GM12872 (cell line): ENCODE data around the gene TRIP4.

Experiments used
- TF ChIP-seq, protein P1 (sequence below): IDR thresholded peaks from 3 replicates; pipeline ENCODE4 v1.5.1; 2011; ENCODE audit warnings: low read depth, mild to moderate bottlenecking, low read length, moderate library complexity; ENCODE audit not compliant: insufficient read depth

Gene TRIP4

DNA sequence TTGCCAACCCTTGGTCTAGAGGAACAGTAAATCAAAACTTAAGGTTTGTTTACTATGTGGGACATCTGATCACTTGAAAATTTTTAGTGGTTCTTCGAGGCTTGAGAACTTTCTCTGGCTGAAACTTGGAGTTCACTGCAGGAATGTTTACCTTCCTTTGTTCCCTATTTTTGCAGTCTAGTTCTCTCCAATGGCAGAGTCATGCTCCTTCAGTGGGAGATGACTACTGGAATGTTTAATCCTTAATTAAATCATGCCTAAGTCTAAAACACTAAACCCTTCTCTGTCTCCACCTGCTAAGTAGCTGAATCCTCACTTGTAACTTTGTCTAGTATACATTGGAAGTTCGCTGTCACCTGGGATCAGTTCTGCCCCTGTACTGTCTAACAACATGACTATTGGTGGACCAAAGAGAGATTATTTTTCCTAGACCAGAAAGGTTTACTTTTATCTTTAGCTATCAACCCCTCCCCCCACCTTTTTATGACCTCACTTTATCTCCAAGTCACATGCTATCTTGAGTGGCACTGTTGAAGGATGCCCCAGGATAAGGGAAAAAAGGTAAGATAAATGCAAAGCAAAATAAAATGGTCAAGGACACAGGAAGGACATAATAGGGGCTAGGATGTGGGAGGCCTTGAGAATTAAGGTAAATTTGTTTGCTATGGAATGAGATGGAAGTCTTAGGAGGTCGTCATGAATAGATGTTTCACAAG, 71.6 kb downstream of the TRIP4 start:
- TF ChIP-seq, protein P1, sequence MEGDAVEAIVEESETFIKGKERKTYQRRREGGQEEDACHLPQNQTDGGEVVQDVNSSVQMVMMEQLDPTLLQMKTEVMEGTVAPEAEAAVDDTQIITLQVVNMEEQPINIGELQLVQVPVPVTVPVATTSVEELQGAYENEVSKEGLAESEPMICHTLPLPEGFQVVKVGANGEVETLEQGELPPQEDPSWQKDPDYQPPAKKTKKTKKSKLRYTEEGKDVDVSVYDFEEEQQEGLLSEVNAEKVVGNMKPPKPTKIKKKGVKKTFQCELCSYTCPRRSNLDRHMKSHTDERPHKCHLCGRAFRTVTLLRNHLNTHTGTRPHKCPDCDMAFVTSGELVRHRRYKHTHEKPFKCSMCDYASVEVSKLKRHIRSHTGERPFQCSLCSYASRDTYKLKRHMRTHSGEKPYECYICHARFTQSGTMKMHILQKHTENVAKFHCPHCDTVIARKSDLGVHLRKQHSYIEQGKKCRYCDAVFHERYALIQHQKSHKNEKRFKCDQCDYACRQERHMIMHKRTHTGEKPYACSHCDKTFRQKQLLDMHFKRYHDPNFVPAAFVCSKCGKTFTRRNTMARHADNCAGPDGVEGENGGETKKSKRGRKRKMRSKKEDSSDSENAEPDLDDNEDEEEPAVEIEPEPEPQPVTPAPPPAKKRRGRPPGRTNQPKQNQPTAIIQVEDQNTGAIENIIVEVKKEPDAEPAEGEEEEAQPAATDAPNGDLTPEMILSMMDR = no peak

DNA sequence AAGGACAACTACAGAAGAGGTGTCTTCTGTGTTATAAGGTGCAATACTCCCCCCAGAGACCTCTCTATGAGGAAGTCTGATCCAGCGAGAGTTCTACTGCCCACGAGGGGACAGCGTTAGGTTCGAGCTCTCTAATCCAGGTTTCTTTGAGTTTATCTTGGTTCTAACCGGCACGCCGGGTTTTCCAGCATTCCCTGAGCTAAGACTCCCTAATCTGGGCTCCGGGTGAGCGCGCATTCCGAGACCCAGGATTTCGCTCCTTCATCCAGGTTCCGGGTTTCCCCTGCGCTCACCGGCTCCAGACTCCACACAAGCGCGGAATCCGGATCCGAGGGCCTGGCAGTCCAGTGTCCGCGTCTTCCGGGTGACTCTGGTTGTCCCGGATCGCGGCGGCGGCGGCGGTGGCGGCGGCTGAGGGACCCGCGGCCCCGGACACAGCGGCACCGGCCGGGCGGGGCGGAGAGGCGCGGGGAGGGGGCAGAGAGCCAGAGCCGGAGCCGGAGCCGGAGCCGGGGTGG, 72.6 kb downstream of the TRIP4 start, which contains the start of gene ZNF609:
TSS of gene ZNF609 (plus strand) at position 373 of the 518 bp plus-strand sequence. CDS start 38,842 bp downstream, outside the sequence.
- TF ChIP-seq, protein P1 = no peak

DNA sequence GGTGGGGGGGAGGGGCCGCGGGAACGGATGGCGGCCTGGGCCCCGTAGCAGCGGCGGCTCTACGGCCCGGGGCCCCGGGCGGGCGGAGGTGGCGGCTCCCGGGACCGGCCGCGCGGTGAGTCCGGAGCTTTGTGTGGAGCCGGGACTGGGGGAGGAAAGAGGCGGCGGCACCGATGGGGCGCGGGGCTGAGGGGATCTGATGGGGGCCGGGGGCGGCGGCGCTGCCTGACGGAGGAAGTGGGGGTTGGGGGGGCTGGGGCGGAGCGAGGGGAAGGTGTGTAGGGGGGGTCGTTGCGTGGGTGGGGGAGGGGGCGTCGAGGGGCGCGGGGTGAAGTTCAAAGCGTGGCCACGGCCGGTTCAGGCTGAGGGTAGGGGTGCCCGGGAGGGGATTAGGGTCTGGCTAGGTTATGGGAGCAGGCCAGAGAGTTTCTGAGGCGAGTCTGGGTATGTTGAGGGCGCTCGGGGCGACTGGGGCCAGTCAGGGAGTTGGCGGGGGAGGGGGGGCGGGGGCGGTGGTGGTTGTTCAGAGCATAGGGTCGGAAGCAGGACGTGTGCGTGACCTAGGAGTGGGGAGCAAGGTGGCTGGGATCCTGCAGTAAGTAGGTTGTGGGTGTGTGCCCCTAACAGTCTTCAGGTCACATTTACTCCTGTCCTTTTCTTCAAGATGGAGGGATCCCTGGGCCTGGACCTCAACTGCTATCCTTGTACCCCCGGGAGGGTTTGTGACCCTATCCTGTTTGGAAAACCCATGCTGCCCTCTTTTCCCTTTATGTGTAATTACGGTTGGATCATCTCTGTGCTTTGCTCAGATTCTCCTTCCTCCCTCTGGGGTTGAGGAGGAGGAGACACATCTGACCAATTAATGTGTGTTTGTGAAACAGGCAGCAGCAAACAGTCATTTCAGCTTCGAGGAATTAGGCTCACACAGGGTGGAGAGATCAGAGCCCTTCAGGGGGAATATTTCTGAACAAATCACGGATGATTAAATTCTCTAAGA, 73.4 kb downstream of the TRIP4 start:
- TF ChIP-seq, protein P1 = no peak

DNA sequence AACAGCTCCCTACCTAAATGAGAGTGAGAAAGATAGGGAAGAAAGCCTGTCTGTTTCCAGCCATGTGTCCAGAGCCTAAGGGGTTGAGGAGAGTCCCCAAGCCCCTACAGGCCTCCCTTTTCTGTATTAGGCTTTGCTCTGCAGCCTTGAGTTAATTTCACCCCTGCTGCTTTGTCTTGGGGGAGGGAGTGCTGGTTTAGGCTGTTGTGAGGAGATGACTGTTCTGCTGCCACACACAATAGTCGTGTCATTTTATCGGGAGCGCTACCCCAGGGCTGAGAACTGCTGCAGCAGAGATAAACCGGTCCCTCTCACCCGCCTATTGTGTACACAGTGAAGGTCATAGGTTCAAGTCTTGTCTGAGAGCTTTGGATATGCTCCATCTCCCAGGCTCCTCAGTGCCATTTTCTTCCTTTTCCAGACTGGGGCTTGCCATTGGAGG, 74.1 kb downstream of the TRIP4 start:
- TF ChIP-seq, protein P1 = no peak

DNA sequence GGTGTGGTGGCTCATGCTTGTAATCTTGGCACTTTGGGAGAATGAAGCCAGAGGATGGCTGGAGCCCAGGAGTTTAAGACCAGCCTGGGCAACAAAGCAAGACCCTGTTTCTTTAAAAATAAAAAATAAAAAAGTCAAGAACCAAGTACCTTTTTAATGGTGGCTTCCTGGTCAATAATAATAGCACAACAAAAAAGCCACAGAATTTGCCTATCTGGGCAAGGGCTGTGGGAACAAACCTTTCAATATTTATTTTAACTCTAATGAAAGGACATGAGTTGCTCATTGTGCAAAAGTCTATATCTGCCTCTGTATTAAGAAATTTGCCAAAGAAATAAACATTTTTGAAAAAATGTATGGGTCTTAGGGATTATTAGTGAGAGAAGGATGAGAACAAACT, 74.9 kb downstream of the TRIP4 start:
- TF ChIP-seq, protein P1 = no peak

DNA sequence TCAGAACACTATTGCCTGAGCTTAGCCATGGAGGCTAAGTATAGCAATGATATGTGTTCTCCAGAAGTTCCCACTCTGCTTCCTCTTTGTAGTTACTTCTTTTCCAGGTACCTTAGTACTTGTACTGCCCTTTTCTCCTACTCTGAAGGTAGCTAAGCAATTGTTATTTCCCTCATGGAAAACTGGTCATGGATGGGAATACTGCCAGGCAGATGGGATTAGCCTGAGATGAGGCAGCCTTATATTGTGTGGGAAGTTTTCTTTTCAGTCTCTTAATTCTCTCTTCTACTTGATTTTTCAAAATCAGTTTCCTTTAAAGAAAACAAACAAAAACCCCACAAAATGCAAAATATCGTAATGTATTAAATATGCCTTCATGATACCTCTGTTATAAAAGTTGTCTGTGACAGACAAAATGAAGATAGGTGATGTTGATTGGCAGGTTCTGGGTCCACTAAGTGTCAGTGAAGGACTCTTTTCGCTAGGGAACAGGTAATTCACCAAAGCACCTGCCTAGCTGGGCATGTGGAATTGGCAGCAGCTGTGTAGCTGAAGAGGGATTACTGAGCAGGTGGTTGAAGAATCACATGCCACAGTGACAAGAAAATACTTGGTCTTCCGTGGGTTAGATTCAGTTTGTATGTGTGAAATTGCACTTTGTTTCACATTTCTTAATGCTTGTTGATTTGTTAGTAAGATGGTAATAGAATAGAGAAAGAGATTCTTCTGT, 76.8 kb downstream of the TRIP4 start:
- TF ChIP-seq, protein P1 = no peak
